OCI-M2 (cell line): ENCODE data around the gene BTBD2.

ENCODE experiments used
- DNase-seq: peaks from one replicate; lab custom pipeline; 2025; ENCODE audit not compliant: unreplicated experiment; lab: John Stamatoyannopoulos, UW

BTBD2 gene

DNA sequence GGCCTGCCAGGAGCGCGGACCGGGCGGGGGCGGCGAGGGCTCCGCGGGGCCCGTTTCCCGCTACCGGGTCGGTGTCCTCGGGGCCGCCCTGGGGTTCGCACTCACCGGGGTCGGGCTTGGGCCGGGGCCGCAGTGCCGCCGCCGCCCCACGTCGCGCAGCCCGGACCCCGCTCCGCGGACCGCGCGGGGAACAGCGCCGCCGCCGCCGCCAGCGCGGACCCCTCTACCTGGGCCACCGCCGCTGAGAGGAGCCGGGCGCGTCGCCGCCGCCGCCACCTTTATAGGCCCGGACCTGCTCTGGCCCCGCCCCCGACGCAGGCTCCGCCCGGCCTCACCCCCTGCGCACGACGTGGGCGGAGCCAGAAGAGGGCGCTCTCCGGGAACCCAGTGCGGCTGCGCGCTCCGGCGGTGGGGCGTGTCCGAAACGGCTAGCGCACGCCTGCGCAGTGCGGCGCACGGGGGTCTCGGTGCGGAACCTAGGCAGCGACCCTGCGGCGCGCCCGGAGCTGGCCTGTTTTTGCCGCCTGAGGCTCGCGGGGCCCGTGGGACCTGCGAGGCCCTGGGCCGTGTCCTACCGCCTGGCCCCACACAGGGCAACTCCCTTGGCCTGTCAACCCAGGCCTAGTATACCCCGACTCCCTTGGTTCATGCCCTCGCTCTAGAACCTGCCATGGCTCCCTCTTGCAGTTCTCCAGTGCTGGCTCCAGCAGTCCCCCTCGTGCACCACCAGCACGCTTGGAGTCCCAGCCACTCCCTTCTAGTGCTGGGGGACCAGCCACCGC lies 35.7 kb upstream of the BTBD2 start, which contains the start of gene MKNK2:
TSS of gene MKNK2 (minus strand) at position 254 of the 782 bp plus-strand sequence. CDS start 393 bp downstream, outside the sequence.
- DNase-seq: peak; percentile 8

DNA sequence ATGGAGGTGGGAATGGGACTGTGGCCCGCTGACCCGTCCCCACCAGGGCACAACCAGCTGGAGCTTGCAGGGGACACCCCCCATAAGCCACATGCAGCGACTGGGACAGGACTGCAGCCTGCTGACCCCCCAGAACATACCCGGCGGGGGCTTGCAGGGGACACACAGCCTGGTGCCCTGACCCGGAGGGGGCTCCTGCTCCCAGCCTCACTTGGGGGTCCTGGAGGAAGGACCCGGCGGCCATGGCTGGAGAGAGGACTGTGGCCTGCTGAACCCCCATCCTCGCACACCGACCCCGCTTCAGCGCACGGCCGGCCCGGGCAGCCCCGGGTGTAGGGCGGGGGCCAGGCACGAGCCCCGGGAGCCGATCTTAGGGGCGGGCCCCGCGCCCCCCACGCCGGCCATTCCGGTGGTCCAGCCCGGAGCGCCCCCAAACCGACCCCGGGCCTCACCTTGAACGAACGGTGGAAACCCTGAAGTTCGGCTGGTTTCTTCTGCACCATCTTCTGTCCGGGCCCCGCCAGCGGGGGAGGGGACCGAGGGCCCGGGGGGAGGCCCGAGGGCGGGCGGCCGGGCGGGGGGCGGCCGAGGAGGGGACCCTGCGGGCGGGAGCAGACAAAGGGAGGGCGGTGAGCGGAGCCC lies 35.0 kb upstream of the BTBD2 start:
- DNase-seq: no peak

DNA sequence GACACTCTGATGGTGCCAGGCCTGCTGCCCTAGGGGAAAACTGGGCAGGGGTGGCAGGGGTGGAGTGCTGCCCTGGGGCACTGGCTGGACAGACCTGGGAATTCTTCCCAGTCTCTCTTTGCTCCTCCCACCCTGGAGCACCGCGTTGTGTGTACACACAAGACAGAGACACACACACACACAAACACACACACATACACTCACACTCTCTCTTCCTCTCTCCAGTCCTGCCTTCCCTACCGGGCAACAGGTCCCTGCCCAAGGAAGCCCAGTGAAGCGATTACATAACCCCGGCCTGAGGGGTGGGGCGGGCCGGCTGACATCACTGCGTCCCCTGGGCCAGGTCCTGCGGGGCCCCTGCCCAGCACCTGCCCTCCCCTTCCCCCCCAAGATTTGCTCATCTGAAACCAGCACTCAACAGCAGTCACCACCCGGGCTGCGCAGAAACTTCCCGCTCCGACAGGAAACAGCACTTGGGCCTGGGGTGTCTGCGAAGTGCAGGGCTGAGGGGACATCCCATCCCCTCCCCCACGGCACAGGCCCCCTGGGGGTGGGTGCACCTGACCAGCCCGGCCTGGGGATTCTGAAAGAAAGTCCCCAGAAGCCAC lies 34.3 kb upstream of the BTBD2 start:
- peak; percentile 21 for DNase-seq

DNA sequence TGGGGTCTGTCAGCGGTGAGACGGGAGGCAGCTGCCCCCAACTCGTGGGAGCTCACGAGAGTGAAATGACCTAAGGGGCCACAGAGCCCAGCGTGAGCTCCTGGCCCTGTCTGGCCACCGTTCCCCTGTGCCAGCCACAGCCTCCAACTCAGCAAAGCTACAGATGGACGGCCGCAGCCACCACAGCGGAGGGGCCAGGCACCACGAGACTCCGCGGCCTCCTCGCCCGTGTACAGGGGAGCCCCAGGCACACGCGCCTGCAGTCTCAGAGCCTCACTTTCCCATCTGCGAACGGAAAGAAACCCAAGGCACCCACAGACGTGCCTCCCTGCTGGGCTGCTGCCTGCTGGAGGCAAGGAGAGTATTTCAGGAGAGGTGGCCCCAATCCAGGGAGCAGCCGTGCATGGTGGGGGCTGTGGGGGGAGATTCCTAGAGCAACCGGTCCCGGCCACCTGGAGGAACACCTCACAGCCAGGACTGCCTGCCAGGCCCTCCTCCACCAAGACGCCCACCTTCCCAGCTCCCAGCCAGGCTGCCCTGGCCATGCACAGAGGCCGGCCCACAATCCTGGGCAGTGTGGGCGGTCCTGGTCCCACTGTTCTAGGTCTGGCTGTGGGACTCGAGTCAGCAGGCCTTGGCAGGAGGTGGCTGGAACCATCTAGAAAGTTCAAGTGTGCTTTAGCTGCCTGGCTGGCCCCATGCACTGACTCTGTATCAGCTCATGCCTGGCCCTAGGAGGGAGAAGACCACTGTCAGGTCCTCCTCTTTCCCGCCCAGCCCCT lies 33.6 kb upstream of the BTBD2 start:
- no peak for DNase-seq

DNA sequence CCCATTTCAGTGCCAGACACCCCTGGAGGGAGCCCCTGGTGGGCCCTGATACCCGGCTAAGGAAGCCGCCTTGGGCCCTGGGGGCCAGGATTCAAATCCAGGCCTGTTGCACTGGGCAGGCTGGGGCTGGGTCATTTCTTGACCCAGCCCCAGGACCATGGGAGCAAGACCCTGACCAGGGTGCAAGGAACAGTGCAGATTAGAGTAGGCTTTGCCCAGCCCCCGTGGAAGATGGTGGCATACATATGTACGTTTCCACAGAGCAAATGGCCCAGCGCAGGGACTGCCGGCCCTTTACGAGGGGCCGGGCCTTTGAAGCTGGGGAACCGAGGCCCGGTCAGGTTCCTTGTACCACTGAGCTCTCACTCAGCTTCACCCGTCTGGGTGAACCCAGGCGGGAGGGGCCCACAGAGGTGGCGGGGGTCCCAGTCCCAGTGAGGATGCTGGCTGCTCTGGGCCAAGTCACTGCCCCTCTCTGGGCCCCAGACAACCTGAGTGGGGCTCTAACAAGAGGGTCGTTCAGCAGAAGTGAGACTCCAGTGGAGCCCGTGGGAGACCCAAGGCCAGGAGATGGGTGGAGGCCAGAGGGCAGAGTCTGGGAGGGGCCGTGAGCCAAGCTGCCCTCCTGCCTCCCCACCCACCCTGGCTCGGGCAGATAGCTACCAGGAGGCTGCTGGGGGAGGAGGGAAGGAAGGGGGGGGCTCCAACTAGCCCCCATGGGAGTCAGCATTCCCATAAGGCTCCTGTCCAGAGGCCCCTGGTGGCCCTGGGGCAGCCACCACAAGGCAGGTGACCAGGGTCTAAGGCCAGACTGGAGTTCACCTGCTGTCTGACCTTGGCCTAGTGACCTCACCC lies 32.8 kb upstream of the BTBD2 start:
- DNase-seq: no peak

DNA sequence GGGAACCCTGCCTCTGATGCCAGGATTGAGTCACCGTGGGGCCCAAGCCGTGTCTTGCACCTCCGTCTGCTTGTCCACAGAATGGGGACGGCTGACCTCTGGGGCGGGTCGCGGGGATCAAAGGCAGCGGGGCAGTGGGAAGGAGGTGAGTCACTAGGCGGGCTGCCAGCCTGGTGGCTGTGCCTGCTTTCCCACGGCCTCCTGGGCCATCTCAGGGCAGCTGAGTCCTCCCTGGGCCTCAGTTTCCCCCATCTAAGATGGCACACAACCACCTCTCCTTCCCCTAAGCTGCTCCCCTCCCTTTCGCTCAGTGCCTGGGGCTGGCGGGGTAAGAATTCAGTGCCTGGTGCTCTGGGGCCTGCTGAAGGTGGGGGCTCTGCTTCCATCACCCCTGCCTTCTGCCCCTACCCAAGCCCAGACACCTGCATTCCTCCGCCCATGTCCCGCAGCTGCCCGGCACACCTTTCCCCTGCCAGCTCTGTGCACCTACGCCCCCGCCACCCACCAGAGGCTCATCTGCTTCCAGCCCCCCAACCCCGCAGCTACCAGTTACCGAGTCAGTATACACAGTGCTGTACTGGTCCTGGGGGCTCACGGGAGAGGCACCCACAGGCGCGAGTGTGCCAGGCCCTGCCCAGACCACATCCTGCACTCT lies 32.1 kb upstream of the BTBD2 start:
- no peak for DNase-seq

DNA sequence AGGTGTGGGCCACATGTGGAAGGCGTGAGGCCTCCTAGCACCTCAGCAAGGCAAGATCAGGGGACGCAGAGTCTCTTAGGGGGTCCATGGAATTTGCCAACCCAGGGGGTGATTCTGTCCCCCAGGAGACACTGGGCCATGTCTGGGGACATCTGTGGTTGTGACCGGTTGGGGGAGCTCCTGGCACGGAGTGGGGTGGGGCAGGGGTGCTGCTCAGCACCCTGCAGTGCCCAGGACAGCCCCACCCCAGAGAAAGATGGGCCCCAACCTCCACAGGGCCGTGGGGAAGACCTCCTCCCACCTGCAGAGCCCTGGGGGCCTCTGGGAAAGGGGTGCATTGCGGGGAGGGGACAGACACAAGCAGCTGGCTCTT lies 31.5 kb upstream of the BTBD2 start:
- DNase-seq: no peak

DNA sequence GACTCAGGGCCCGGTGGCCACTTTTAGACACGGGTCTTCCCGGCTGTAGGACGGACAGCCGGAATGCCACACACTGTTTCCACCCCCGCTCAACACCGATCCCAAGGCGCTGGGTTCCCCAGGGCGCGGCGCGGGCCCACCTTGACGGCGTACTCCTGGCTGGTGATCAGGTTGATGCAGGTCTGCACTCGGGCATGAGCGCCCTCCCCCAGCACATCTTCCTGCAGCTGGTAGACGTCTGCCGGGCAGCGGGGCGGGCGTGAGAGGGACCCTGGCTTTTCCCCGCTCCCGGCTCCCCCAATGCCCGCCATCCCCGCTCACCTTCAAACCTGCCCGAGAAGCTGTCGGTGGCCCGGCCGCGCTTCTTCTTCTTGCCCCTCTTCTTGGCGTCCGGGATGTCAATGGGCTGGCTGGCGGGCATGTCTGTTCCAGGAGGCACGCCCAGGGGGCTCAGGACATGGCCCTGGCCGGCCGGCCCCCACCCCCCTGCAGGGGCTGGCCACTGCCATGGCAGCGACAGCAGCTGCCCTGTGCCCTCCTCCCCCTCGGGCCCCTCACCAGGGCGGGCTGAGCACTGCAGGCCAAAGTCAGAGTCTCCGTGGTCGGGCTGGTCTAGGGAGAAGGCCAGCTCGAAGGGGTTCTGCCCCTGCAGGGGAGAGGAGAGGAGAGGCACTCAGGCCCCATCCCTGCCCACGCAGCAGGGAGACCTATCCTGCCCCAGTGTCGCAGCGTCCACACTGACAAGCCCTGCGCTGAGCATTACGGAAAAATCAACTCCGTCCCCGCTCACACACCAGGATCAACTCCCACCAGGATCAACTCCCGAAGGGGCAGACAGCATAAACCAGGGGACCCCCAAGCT lies 30.8 kb upstream of the BTBD2 start:
- DNase-seq: no peak

DNA sequence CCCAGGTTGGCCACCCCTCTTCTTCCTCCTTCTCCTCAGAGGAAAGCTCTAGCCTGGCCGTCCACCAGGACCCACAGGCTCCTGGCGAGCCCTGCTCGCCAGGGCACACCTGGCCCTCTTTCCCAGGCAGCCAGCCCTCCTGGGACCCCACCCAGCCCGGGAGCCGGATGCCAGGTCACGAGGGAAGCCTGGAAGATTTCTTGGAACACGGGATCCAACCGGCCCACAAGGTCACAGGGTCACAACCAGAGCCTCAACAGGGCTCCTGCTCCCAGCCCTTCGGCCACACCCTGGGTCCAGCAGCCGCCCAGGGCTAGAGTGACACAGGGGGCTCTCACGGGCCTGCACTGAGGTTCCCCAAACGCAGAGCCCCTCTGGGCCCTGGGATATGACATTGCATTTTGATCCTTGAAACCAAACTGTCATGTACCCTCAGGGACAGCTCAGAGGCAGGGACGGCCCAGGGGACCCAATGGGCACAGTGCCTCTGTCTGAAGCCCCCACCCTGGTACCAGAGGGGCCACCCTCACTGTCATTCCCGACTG lies 30.1 kb upstream of the BTBD2 start:
- no peak for DNase-seq

DNA sequence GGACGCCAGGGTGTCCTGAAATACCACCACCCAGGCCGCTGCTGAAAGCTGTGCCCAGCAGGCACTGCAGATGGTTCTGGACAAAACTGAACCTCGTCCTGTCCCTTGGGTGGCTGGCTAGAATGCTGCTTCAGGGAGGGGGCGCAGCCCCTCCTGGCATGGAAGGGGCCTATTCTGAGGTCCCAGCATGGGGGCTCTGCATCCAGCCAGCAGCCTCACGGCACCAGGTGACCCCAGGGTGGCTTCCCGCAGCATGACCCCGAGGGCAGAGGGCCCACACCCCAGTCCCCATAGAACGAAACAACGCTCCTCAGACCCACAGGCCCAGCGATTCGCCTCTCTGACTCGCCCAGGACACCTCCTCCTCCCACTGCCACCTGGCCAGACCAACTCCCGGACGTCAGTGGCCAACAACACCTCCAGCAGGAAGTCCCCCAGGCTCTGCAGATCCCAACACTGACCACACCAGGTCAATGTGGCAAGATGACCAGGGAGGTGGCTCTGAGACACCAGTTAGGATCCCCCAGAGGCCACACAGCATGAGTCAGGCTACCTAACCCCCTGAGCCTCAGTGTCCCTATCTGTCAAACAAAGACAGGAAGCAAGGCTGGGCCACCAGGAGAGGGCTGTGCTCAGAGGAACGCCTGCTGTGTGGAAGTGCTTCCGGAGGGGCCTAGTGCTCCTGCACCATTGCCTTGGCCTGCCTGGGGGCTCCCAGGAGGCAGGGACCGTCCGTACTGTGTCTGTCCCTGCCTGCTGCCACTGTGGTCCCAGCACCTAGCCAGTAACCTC lies 29.4 kb upstream of the BTBD2 start:
- no peak for DNase-seq

DNA sequence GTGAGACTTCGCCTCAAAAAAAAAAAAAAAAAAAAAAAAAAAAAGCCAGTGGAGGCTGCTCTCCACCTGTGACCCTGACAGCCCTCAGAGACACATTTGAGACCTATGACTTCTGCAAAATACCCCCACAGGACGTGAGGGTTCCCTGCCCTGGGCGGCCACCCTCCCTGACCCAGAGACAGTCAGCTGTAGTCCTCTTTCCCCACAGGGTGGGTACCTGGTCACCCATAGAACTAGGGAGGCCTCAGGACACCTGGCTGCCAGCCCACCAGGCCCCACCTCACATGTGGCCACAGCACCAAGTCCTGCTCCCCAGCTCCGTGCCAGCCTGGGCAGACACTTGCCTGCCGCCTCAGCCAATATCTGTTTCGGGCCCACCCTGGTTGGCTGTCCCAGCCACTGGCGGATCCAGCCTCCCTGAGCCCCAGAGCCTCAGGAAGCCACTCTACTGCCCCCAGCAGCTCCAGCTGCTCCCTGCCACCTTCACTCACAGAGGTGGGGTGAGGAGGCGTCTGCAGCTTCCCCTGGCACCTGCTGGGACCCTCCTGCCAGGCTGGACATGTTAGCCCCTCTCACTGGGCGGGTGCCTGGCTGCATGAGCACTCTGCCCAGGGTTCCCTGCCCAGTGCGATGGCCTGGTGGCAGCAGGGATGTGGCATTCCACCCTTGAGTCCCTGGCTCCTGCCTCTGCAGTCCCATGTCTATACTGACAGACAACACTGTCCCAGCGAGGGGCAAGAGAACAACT lies 28.6 kb upstream of the BTBD2 start:
- no peak for DNase-seq

DNA sequence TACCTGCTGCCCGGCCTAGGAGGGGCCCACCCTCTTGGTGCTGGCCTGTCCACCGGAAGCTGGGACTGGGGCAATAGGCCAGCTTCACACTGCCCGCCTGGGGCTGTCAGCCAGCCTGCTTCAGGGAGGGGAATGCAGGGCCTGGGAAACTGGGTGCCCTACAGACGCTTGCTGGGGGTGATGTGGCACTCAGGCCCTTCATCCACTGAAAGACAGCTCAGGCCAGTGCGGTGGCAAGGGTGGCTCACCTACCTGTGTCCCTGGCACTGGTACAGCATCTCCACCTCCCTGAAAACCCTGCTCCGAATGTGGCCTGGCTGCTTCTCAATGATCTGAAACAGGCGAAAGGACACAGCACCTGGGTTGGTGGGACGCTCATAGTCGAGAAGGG lies 27.7 kb upstream of the BTBD2 start:
- DNase-seq: no peak

DNA sequence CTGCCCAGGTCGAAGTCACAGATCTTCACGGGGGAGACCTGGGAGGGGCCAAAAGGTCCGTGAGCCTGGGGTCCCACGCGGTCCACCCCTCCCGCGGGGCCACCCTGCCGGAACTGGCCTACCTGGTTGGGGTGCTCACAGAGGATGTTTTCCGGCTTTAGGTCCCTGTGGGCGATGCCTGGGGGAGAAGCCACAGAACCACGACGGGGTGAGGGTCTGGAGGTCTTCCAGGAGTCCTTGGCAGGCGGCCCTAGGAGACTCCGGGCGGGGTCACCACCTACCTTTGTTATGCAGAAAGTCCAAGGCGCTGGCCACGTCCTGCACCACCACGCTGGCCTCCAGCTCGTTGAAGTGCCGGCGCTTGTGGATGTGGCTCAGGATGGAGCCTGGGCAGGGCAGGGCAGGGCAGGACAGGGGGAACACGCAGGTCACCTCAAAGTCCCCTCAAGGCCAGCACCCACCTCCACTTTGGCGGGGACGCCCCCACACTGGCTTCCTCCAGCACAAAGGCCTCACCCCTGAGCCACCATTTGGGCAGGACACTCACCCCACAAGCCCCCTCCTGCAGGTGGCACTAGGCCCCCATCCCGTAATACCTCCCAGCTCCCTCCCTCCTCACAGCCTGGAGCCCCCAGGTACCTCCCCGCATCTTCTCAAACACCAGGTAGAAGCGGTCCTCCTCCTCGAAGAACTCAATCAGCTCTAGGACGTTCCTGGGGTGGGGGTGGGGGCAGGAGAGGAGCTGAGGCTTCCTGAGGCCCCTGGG lies 27.2 kb upstream of the BTBD2 start:
- no peak for DNase-seq

DNA sequence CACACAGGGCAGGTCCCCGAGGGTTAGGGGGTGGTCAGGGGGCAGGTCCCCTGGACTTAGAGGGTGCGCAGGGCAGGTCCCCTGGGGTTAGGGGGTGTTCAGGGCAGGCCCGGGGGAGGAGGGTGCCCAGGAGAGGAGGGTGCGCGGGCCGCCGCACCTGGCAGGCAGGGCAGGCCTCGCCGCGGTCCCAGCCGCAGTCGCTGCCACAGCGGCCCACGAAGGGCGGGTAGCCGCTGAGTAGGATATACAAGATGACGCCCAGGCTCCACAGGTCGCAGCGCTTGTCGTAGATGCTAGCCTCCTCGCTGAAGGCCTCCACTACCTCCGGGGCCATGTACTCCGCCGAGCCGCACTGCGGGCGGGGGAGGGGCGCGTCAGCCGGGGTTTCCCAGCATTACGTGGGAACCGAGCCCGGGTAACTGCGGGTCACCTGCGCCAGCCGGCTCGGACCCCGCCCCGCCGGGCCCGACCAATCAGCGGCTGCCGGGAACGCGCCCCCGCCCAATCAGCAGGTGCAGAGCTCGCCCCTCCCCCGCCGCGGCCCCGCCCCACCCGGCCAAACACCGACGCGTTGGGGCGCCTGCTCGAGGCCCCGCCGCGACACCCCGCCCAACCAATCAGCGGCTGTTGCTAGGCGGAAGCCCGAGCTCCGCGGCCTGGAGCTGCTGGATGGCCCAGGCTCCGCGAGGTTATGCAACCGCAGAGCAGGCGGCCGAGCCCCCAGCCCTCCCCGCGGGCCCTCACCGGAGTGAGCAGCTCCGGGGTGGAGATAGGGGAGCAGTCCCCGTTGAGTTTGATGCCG lies 26.4 kb upstream of the BTBD2 start:
- DNase-seq: no peak

DNA sequence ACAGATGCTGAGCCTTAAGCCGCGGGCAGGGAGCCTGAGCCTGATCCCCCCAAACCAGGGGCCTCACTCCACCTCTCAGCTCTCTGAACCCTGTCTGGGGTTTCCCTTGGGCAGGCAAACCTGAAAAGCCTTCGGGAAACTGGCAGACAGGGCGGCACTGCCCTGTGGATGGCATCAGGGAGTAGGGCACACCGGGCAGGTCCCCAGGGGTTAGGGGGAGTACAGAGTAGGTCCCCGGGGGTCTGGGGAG lies 25.8 kb upstream of the BTBD2 start:
- DNase-seq: no peak
